BLaER1 (cell line): ENCODE data around the gene CCDC90B.
"Not testable (repeated sequence)": the region's sequence is repeated elsewhere in the genome, so short reads cannot be mapped to it uniquely, and the experiment has no call there.

Source experiments
- H3K27ac ChIP-seq: shearing (Covaris generic); formaldehyde crosslinking; 2 replicates; pipeline ENCODE4 v1.8.1; 2022
- H3K27me3 ChIP-seq: shearing (Covaris generic); formaldehyde crosslinking; 2 replicates; pipeline ENCODE4 v1.8.1; 2022
- H3K36me3 ChIP-seq: shearing (Covaris generic); formaldehyde crosslinking; 2 replicates; pipeline ENCODE4 v1.8.1; 2022
- H3K4me1 ChIP-seq: shearing (Covaris generic); formaldehyde crosslinking; 2 replicates; pipeline ENCODE4 v1.8.1; 2022
- H3K4me2 ChIP-seq: shearing (Covaris generic); formaldehyde crosslinking; 2 replicates; pipeline ENCODE4 v1.8.1; 2022
- H3K4me3 ChIP-seq: shearing (Covaris generic); formaldehyde crosslinking; 2 replicates; pipeline ENCODE4 v1.8.1; 2022
- H3K9ac ChIP-seq: shearing (Covaris generic); formaldehyde crosslinking; 2 replicates; pipeline ENCODE4 v1.8.1; 2022
- H3K9me3 ChIP-seq: shearing (Covaris generic); formaldehyde crosslinking; 2 replicates; pipeline ENCODE4 v1.8.1; 2022
- H4K20me1 ChIP-seq: shearing (Covaris generic); formaldehyde crosslinking; 2 replicates; pipeline ENCODE4 v1.8.1; 2022
- Cebpa-rat ChIP-seq: shearing (Covaris generic); IDR thresholded peaks from 2 replicates; pipeline ENCODE4 v1.8.1; 2022

The CCDC90B gene

GRCh38 chr11:83292709-83293456 is 6.7 kb upstream of the CCDC90B start:
- Histone ChIP-seq H3K4me1 (peaks cover 12% of the 10 kb centered on the region), H3K27me3 (no peaks in the 10 kb centered on the region), H3K9me3 (no peaks in the 10 kb centered on the region), H3K36me3 (no peaks in the 10 kb centered on the region), H4K20me1 (no peaks in the 10 kb centered on the region), H3K4me3 (no peak overlapping the region), H3K9ac (no peak overlapping the region), H3K4me2 (no peak overlapping the region), H3K27ac (no peak overlapping the region)
- TF ChIP-seq Cebpa-rat, result no peak

- Histone ChIP-seq H3K9ac (no peak overlapping the region), H3K9me3 (no peaks in the 10 kb centered on the region), H4K20me1 (no peaks in the 10 kb centered on the region), H3K27ac (no peak overlapping the region), H3K4me1 (peaks cover 49% of the 10 kb centered on the region), H3K36me3 (no peaks in the 10 kb centered on the region), H3K4me3 (no peak overlapping the region), H3K4me2 (peak overlapping the region; percentile 41), H3K27me3 (no peaks in the 10 kb centered on the region)
- no peak for TF ChIP-seq Cebpa-rat
Observed at GRCh38 chr11:83287631-83288030, 1.5 kb upstream of the CCDC90B start.

GRCh38 chr11:83285151-83285770 is 906 bp downstream of the CCDC90B start:
- Histone ChIP-seq H3K36me3 (no peaks in the 10 kb centered on the region), H3K4me2 (peak overlapping the region; percentile 89), H3K9me3 (no peaks in the 10 kb centered on the region), H3K4me1 (peaks cover 49% of the 10 kb centered on the region), H3K27ac (peak overlapping the region; percentile 97), H3K9ac (peak overlapping the region; percentile 95), H3K27me3 (no peaks in the 10 kb centered on the region), H4K20me1 (no peaks in the 10 kb centered on the region), H3K4me3 (peak overlapping the region; percentile 79)
- no peak for TF ChIP-seq Cebpa-rat

- H3K9ac ChIP-seq, result peak overlapping the region; percentile 95
- peak overlapping the region; percentile 79 for H3K4me3 ChIP-seq
- H3K9me3 ChIP-seq, result no peaks in the 10 kb centered on the region
- H3K27me3 ChIP-seq, result no peaks in the 10 kb centered on the region
- H3K4me1 ChIP-seq, result peaks cover 48% of the 10 kb centered on the region
- peak overlapping the region; percentile 97 for H3K27ac ChIP-seq
- no peaks in the 10 kb centered on the region for H3K36me3 ChIP-seq
- peak overlapping the region; percentile 89 for H3K4me2 ChIP-seq
- no peaks in the 10 kb centered on the region for H4K20me1 ChIP-seq
- TF ChIP-seq Cebpa-rat, result no peak
Observed at GRCh38 chr11:83284501-83285150, 1.5 kb downstream of the CCDC90B start.

- no peak overlapping the region for H3K4me3 ChIP-seq
- H3K9me3 ChIP-seq, result no peaks in the 10 kb centered on the region
- no peaks in the 10 kb centered on the region for H3K27me3 ChIP-seq
- H3K36me3 ChIP-seq, result peaks cover 18% of the 10 kb centered on the region; the same call in 1 of the 2 replicates
- peaks cover 31% of the 10 kb centered on the region for H3K4me1 ChIP-seq
- no peaks in the 10 kb centered on the region for H4K20me1 ChIP-seq
- H3K27ac ChIP-seq, result no peak overlapping the region
- H3K9ac ChIP-seq, result no peak overlapping the region
- H3K4me2 ChIP-seq, result no peak overlapping the region
- no peak for TF ChIP-seq Cebpa-rat
Observed at GRCh38 chr11:83282084-83282716, 4.0 kb downstream of the CCDC90B start.

GRCh38 chr11:83280256-83280655 is 5.9 kb downstream of the CCDC90B start:
- H3K27me3 ChIP-seq, result no peaks in the 10 kb centered on the region
- no peaks in the 10 kb centered on the region for H3K9me3 ChIP-seq
- H3K36me3 ChIP-seq, result peaks cover 29% of the 10 kb centered on the region
- H3K4me1 ChIP-seq, result peaks cover 22% of the 10 kb centered on the region
- H3K27ac ChIP-seq, result no peak overlapping the region
- no peak for TF ChIP-seq Cebpa-rat
- H3K4me2 ChIP-seq, result no peak overlapping the region
- no peak overlapping the region for H3K9ac ChIP-seq
- no peaks in the 10 kb centered on the region for H4K20me1 ChIP-seq
- H3K4me3 ChIP-seq, result no peak overlapping the region

GRCh38 chr11:83278351-83278750 is 7.8 kb downstream of the CCDC90B start:
- H3K4me3 ChIP-seq, result no peak overlapping the region
- H3K9me3 ChIP-seq, result no peaks in the 10 kb centered on the region
- no peak overlapping the region for H3K9ac ChIP-seq
- H3K4me1 ChIP-seq, result 0 out of 2 replicates have a peak, but pooled peaks cover 6% of the 10 kb centered on the region
- no peaks in the 10 kb centered on the region for H4K20me1 ChIP-seq
- TF ChIP-seq Cebpa-rat, result no peak
- no peaks in the 10 kb centered on the region for H3K27me3 ChIP-seq
- H3K4me2 ChIP-seq, result no peak overlapping the region
- peaks cover 30% of the 10 kb centered on the region for H3K36me3 ChIP-seq
- no peak overlapping the region for H3K27ac ChIP-seq

GRCh38 chr11:83275888-83276641 is 10.1 kb downstream of the CCDC90B start:
- Histone ChIP-seq H4K20me1 (no peaks in the 10 kb centered on the region), H3K27ac (no peak overlapping the region), H3K4me3 (no peak overlapping the region), H3K9ac (no peak overlapping the region), H3K27me3 (no peaks in the 10 kb centered on the region), H3K4me1 (no peaks in the 10 kb centered on the region), H3K36me3 (peaks cover 48% of the 10 kb centered on the region), H3K9me3 (peaks cover 5% of the 10 kb centered on the region; the same call in 1 of the 2 replicates), H3K4me2 (no peak overlapping the region)
- TF ChIP-seq Cebpa-rat, result no peak

- Histone ChIP-seq H3K4me2 (no peak overlapping the region), H3K36me3 (peaks cover 44% of the 10 kb centered on the region), H3K9ac (no peak overlapping the region), H3K4me1 (no peaks in the 10 kb centered on the region), H3K9me3 (peaks cover 5% of the 10 kb centered on the region; the same call in 1 of the 2 replicates), H3K27me3 (no peaks in the 10 kb centered on the region), H4K20me1 (no peaks in the 10 kb centered on the region), H3K4me3 (no peak overlapping the region), H3K27ac (no peak overlapping the region)
- TF ChIP-seq Cebpa-rat, result no peak
Observed at GRCh38 chr11:83272627-83273026, 13.5 kb downstream of the CCDC90B start.

- H4K20me1 ChIP-seq, H3K27me3 ChIP-seq, H3K9me3 ChIP-seq, H3K4me1 ChIP-seq, H3K4me3 ChIP-seq, H3K27ac ChIP-seq, H3K4me2 ChIP-seq, H3K9ac ChIP-seq: not testable (repeated sequence)
- peaks cover 43% of the 10 kb centered on the region for H3K36me3 ChIP-seq
Observed at GRCh38 chr11:83271734-83272133, 14.4 kb downstream of the CCDC90B start.

GRCh38 chr11:83269080-83269479 is 17.1 kb downstream of the CCDC90B start:
- H3K27me3 ChIP-seq, H3K4me2 ChIP-seq, H4K20me1 ChIP-seq, H3K4me1 ChIP-seq, H3K4me3 ChIP-seq, H3K9ac ChIP-seq, H3K9me3 ChIP-seq, H3K27ac ChIP-seq: not testable (repeated sequence)
- peaks cover 53% of the 10 kb centered on the region for H3K36me3 ChIP-seq
